Liver (tissue), 9 donors: ENCODE data around the gene DNAH17. TPM values are rescaled to one million over a fixed set of nuclear protein-coding genes. Genes with fewer than 3 reads are reported as not detected.

Source experiments
- DNase-seq: peaks from one replicate; pipeline ENCODE4 v3.0.0-alpha.2; 2017; ENCODE audit warnings: low spot score
- H3K27ac ChIP-seq, 2 donors: one replicate each; pipeline ENCODE4 v1.7.0; 2013; ENCODE audit warnings: inconsistent platforms in 2 of 2, low read length in 2 of 2, control low read depth in 1 of 2, low read depth in 1 of 2, mild to moderate bottlenecking in 1 of 2
- H3K27me3 ChIP-seq, 4 donors: one replicate each; pipeline versions ENCODE4 v1.6.1 to v1.7.0; 2013; ENCODE audit warnings: low read length in 3 of 4, inconsistent platforms in 1 of 4, mild to moderate bottlenecking in 1 of 4, moderate library complexity in 1 of 4; ENCODE audit not compliant: control insufficient read depth in 4 of 4, insufficient read depth in 4 of 4
- H3K36me3 ChIP-seq, 4 donors: one replicate each; pipeline versions ENCODE4 v1.6.1 to v1.7.0; 2013; ENCODE audit warnings: low read length in 3 of 4, mild to moderate bottlenecking in 3 of 4, low read depth in 1 of 4, moderate library complexity in 1 of 4; ENCODE audit not compliant: control insufficient read depth in 4 of 4, insufficient read depth in 3 of 4
- H3K4me1 ChIP-seq, 4 donors: one replicate each; pipeline versions ENCODE4 v1.6.1 to v1.7.0; 2013; ENCODE audit warnings: low read length in 3 of 4, mild to moderate bottlenecking in 3 of 4, moderate library complexity in 1 of 4; ENCODE audit not compliant: control insufficient read depth in 4 of 4, insufficient read depth in 4 of 4
- H3K4me3 ChIP-seq, 3 donors: one replicate each; pipeline versions ENCODE4 v1.6.1 to v1.7.0; 2013; ENCODE audit warnings: low read length in 3 of 3, control low read depth in 1 of 3, low read depth in 1 of 3, mild to moderate bottlenecking in 1 of 3
- H3K9ac ChIP-seq, 2 donors: one replicate each; pipeline ENCODE4 v1.7.0; 2013; ENCODE audit warnings: low read length in 2 of 2, mild to moderate bottlenecking in 2 of 2, moderate library complexity in 2 of 2, control low read depth in 1 of 2, low read depth in 1 of 2
- H3K9me3 ChIP-seq, 4 donors: one replicate each; pipeline versions ENCODE4 v1.6.1 to v1.7.0; 2013; ENCODE audit warnings: low read length in 3 of 4; ENCODE audit not compliant: control insufficient read depth in 4 of 4
- ATF3 ChIP-seq: IDR thresholded peaks from 2 replicates; pipeline ENCODE4 v1.6.1; 2016; ENCODE audit warnings: antibody characterized with exemption
- EGR1 ChIP-seq, 2 donors: IDR thresholded peaks; 2 replicates each; pipeline ENCODE4 v1.6.1; 2016 to 2018; ENCODE audit warnings: antibody characterized with exemption in 2 of 2, low read depth in 2 of 2
- FOXA1 ChIP-seq: IDR thresholded peaks from 2 replicates; pipeline ENCODE4 v1.6.1; 2016; ENCODE audit warnings: antibody characterized with exemption
- GABPA ChIP-seq, 2 donors: IDR thresholded peaks in 1 of 2; conservative IDR thresholded peaks in 1 of 2; 2 replicates each; pipeline ENCODE4 v1.6.1; 2016; ENCODE audit warnings: antibody characterized with exemption in 2 of 2, mild to moderate bottlenecking in 1 of 2, moderate library complexity in 1 of 2
- HNF4G ChIP-seq: IDR thresholded peaks from 2 replicates; pipeline ENCODE4 v1.6.1; 2016; ENCODE audit warnings: antibody characterized with exemption
- JUND ChIP-seq, 2 donors: IDR thresholded peaks; 2 replicates each; pipeline ENCODE4 v1.6.1; 2016; ENCODE audit warnings: antibody characterized with exemption in 2 of 2
- NR2F2 ChIP-seq: IDR thresholded peaks from 2 replicates; pipeline ENCODE4 v1.6.1; 2016; ENCODE audit warnings: antibody characterized with exemption
- RAD21 ChIP-seq, 2 donors: IDR thresholded peaks; 2 replicates each; pipeline ENCODE4 v1.6.1; 2016; ENCODE audit warnings: antibody characterized with exemption in 2 of 2, mild to moderate bottlenecking in 2 of 2
- REST ChIP-seq: IDR thresholded peaks from 2 replicates; pipeline ENCODE4 v1.6.1; 2016; ENCODE audit warnings: antibody characterized with exemption, mild to moderate bottlenecking
- RXRA ChIP-seq, 2 donors: IDR thresholded peaks; 2 replicates each; pipeline ENCODE4 v1.6.1; 2017 to 2018; ENCODE audit warnings: antibody characterized with exemption in 2 of 2, mild to moderate bottlenecking in 1 of 2
- SP1 ChIP-seq: IDR thresholded peaks from 2 replicates; pipeline ENCODE4 v1.6.1; 2018; ENCODE audit warnings: antibody characterized with exemption, mild to moderate bottlenecking
- YY1 ChIP-seq: IDR thresholded peaks from 2 replicates; pipeline ENCODE4 v1.6.1; 2016; ENCODE audit warnings: antibody characterized with exemption, mild to moderate bottlenecking
- ZBTB33 ChIP-seq: IDR thresholded peaks from 2 replicates; pipeline ENCODE4 v1.6.1; 2016; ENCODE audit warnings: antibody characterized with exemption
- WGBS: extraction: QIAGEN DNeasy Blood & Tissue Kit; methylation state at CpG from one replicate; pipeline ENCODE4 v1.1.7; 2013; 5-methylcytosine and 5-hydroxymethylcytosine counted together
- polyA plus RNA-seq, 2 donors: library from polyadenylated mRNA; stranded (reverse) in 1 of 2; unstranded in 1 of 2; fragments of 200-250 nt in 1 of 2; fragments of >200 nt in 1 of 2; fragmentation: Nextera tagmentation in 1 of 2; extraction: Ambion mirVana in 1 of 2; gene quantifications; one replicate each; pipeline versions ENCODE4 v1.2.1 to v1.2.3, GENCODE V29; 2013 to 2015
- total RNA-seq, 2 donors: library from RNA; depleted of rRNA; stranded (reverse); fragments of >200 nt; gene quantifications; one replicate each; pipeline ENCODE4 v1.2.3, GENCODE V29; 2014
- donor health status: healthy.
- donor health status: healthy.
- donor health status: healthy.
- donor health status: healthy.
- donor health status: healthy.

Gene DNAH17
- total and polyA plus RNA-seq, 4 donors: 0.09 to 0.79 TPM; not detected in 2

GRCh38 chr17:78430892-78431691, 146.1 kb downstream of the DNAH17 start:
- Histone ChIP-seq H3K27me3 (no peaks in the 10 kb centered on the region), H3K9ac (no peak overlapping the region), H3K4me3 (no peak overlapping the region), H3K27ac (no peak overlapping the region), H3K36me3 (peaks cover 0 to 13% (median 2%) of the 10 kb centered on the region in 4 donors), H3K9me3 (no peaks in the 10 kb centered on the region), H3K4me1 (peaks cover 2 to 10% (median 5%) of the 10 kb centered on the region in 4 donors)
- 77% methylated on average over 20 of the region's 20 CpGs for WGBS
- no peak for DNase-seq
- TF ChIP-seq HNF4G: no peak
- TF ChIP-seq REST: no peak

- H3K9ac ChIP-seq: no peak overlapping the region
- H3K4me3 ChIP-seq: no peak overlapping the region
- H3K27ac ChIP-seq: no peak overlapping the region
- H3K27me3 ChIP-seq: no peaks in the 10 kb centered on the region
- peaks cover 2 to 10% (median 5%) of the 10 kb centered on the region in 4 donors for H3K4me1 ChIP-seq
- WGBS: 81% methylated on average over 10 of the region's 10 CpGs
- no peak for DNase-seq
- no peak for TF ChIP-seq ATF3
- TF ChIP-seq EGR1 (IDR thresholded peaks at IDR 0.05; ENCODE audit: low read depth in 2 of 2): no peak
- TF ChIP-seq NR2F2: no peak
- no peak for TF ChIP-seq RAD21 (IDR thresholded peaks at IDR 0.05)
- no peak for TF ChIP-seq JUND (IDR thresholded peaks at IDR 0.05)
- TF ChIP-seq HNF4G: no peak
- H3K36me3 ChIP-seq: peaks cover 1 to 22% (median 6%) of the 10 kb centered on the region in 4 donors
- no peaks in the 10 kb centered on the region for H3K9me3 ChIP-seq
Measured at GRCh38 chr17:78429618-78429995, 147.6 kb downstream of the DNAH17 start.

- no peak for TF ChIP-seq YY1
- no peak for TF ChIP-seq NR2F2
- no peak for TF ChIP-seq RXRA (IDR thresholded peaks at IDR 0.05)
- TF ChIP-seq FOXA1: no peak
- TF ChIP-seq SP1: no peak
- no peak for TF ChIP-seq ZBTB33
- TF ChIP-seq REST: no peak
- TF ChIP-seq GABPA (IDR thresholded peaks at IDR 0.05 in 1 of 2, conservative IDR thresholded peaks at IDR 0.05 in 1 of 2): no peak
- no peak for TF ChIP-seq EGR1 (IDR thresholded peaks at IDR 0.05; ENCODE audit: low read depth in 2 of 2)
- no peak for TF ChIP-seq ATF3
- TF ChIP-seq JUND (IDR thresholded peaks at IDR 0.05): no peak
- TF ChIP-seq RAD21 (IDR thresholded peaks at IDR 0.05): no peak
- Histone ChIP-seq H3K4me1 (peaks cover 2 to 10% (median 5%) of the 10 kb centered on the region in 4 donors), H3K36me3 (peaks cover 5 to 28% (median 6%) of the 10 kb centered on the region in 4 donors), H3K9ac (no peak overlapping the region), H3K4me3 (no peak overlapping the region), H3K27me3 (no peaks in the 10 kb centered on the region), H3K9me3 (no peaks in the 10 kb centered on the region), H3K27ac (no peak overlapping the region)
- no peak for DNase-seq
- WGBS: 81% methylated on average over 24 of the region's 24 CpGs
Measured at GRCh38 chr17:78428836-78429617, 148.2 kb downstream of the DNAH17 start.
